Measurements from ENCODE around the gene LDLRAD4. TPM values are rescaled to one million over a fixed set of nuclear protein-coding genes. Genes with fewer than 3 reads are reported as not detected.

Gene LDLRAD4
- total and polyA plus RNA-seq, 12 donors: 3.9 to 64.5 (median 36.0) TPM

DNA sequence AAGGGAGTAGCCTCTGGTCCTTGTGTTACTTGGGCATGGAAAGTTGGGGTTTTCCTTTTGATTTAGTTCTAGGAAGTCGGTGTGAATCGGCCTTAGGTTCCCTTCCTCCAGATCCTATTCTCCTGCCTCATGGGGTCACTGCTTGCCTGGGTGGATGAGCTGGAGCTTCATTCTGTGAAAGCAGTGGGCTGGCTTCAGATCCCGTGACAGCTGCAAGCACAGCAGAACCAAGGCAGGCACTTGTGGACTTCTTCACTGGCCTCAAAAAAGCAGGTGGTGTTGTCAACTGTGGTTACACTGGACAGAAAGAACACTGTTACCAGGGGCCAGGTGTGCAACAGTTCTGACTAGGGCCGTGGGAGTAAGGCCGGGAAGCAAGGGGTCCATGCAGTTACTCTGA is 243.4 kb downstream of the LDLRAD4 start:
- Histone ChIP-seq H3K36me3 (replicated peaks in 1 of 2) (no peaks in the 10 kb centered on the region), H3K4me1 (replicated peaks in 1 of 2) (peaks cover 0 to 22% of the 10 kb centered on the region in 2 donors), H3K27ac (no peak overlapping the region), H3K4me3 (no peak overlapping the region), H3K27me3 (no peaks in the 10 kb centered on the region), H3K9me3 (replicated peaks in 1 of 3) (no peaks in the 10 kb centered on the region)
- TF ChIP-seq, protein P1, sequence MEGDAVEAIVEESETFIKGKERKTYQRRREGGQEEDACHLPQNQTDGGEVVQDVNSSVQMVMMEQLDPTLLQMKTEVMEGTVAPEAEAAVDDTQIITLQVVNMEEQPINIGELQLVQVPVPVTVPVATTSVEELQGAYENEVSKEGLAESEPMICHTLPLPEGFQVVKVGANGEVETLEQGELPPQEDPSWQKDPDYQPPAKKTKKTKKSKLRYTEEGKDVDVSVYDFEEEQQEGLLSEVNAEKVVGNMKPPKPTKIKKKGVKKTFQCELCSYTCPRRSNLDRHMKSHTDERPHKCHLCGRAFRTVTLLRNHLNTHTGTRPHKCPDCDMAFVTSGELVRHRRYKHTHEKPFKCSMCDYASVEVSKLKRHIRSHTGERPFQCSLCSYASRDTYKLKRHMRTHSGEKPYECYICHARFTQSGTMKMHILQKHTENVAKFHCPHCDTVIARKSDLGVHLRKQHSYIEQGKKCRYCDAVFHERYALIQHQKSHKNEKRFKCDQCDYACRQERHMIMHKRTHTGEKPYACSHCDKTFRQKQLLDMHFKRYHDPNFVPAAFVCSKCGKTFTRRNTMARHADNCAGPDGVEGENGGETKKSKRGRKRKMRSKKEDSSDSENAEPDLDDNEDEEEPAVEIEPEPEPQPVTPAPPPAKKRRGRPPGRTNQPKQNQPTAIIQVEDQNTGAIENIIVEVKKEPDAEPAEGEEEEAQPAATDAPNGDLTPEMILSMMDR (IDR thresholded peaks at IDR 0.05): no peak
- TF ChIP-seq POLR2A (IDR thresholded peaks at IDR 0.05): no peak
- 85 to 89% (median 86%) methylated on average over 4 to 5 of the region's 5 CpGs for WGBS, 4 donors
- intact Hi-C loops (cut with DNase I): no loop called here
- DNase-seq: peak in 2 of 7 donors; percentile 42 to 55

DNA sequence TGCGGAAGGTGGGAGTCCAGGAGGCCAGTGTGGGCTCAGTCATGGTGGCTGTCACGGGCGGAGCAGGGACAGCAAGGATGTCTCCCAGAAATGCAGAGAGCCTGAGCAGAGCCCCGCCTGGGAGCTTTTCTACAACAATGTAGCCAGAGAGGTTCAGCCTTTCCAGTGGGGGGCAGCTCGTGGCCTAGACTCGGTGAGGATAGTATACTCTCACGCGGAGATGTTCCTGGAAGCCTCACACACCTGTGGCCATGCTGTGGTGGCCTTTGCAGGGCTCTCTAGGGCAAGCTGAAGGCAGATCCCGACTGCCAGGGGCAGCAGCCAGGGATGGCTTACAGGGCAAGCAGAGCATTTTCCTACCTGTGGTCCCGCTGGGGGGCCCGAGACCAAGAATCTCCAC is 244.1 kb downstream of the LDLRAD4 start:
- intact Hi-C loops (cut with DNase I): no loop called here
- no peaks in the 10 kb centered on the region for H3K9me3 ChIP-seq (replicated peaks in 1 of 3)
- H3K4me3 ChIP-seq: no peak overlapping the region
- H3K36me3 ChIP-seq (replicated peaks in 1 of 2): no peaks in the 10 kb centered on the region
- WGBS, 4 donors: 90 to 100% (median 92%) methylated on average over 4 to 11 of the region's 11 CpGs
- H3K27ac ChIP-seq: no peak overlapping the region
- no peak for TF ChIP-seq POLR2A (IDR thresholded peaks at IDR 0.05)
- TF ChIP-seq, protein P1 (IDR thresholded peaks at IDR 0.05): no peak
- peak in 1 of 7 donors; percentile 42 for DNase-seq
- no peaks in the 10 kb centered on the region for H3K27me3 ChIP-seq
- H3K4me1 ChIP-seq (replicated peaks in 1 of 2): peaks cover 0 to 22% of the 10 kb centered on the region in 2 donors

DNA sequence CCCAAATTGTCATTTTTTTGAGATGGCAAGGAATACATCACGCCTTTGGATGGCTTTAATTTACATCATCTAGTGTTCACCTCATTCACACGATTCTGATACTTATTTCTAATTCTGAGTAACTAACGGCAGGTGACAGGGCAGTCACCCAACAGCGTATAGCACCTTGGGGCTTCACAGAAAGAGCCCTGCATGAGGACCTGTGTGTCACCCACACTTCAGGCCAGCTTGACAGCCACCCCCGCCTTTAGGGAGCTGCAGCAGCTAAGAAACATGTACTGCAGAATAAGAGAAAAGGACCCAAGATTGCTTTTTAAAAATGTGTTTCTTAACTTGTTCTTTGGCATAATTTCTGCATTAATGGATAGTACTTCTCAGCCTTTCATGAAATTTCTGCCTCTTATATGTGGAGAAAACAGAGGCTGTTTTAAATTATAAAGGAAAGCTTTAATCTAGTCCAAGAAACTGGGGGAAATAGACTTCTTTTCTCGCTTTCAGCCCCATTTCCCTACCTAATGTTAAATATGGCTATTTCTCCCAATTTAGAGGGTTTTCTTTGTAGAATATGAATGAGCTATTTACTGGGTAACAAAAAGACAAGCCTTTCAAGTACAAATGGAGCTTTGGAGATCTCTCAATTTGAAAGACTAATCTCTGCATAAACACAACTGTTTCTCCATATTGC is 245.1 kb downstream of the LDLRAD4 start:
- Histone ChIP-seq H3K27me3 (no peaks in the 10 kb centered on the region), H3K4me3 (no peak overlapping the region), H3K27ac (peak overlapping the region in 1 of 5 donors; percentile 57), H3K36me3 (replicated peaks in 1 of 2) (no peaks in the 10 kb centered on the region), H3K9me3 (replicated peaks in 1 of 3) (no peaks in the 10 kb centered on the region), H3K4me1 (replicated peaks in 1 of 2) (peaks cover 0 to 22% of the 10 kb centered on the region in 2 donors)
- intact Hi-C loops (cut with DNase I): no loop called here
- TF ChIP-seq POLR2A (IDR thresholded peaks at IDR 0.05): no peak
- TF ChIP-seq, protein P1 (IDR thresholded peaks at IDR 0.05): no peak
- peak in 1 of 7 donors; percentile 29 for DNase-seq
- 87 to 92% (median 89%) methylated on average over 6 of the region's 6 CpGs for WGBS, 4 donors

DNA sequence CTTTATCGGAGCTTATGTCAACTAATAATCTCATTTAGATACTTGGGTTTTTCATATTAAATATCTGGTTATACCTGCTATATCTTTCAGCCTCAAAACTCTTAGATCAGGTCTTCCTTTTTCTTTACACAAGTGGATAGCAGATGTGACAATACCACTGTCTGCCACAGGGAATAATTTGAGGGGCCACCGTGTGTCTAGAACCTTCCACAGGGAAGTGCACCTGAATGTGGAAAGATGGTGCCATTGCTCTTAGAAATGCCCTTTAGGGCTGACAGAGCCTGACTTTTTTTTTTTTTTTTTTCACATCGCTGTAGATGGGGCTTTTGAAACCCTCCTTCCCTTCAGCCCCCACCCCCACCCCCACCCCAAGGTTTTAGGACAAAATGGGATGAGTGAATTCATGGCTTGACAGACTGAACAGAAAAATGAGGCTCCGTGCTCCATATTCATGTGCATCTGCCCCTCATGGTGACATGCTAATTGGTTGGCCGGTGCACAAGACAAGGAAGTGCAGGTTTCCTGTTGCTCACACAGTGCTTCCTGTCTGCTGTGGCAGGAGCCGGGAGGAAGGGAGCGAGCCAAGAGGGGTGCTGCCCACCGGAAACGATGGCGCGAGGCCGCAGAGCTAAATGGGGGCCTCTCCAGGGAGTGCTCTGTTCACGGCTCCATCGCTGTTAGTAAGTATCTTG is 246.0 kb downstream of the LDLRAD4 start:
- Histone ChIP-seq H3K27ac (peak overlapping the region in 3 of 5 donors; percentile 26 to 76 (median 57)), H3K27me3 (no peaks in the 10 kb centered on the region), H3K4me3 (no peak overlapping the region), H3K9me3 (replicated peaks in 1 of 3) (no peaks in the 10 kb centered on the region), H3K36me3 (replicated peaks in 1 of 2) (no peaks in the 10 kb centered on the region), H3K4me1 (replicated peaks in 1 of 2) (peaks cover 0 to 22% of the 10 kb centered on the region in 2 donors)
- intact Hi-C loops (cut with DNase I): no loop called here
- TF ChIP-seq POLR2A (IDR thresholded peaks at IDR 0.05): no peak
- TF ChIP-seq, protein P1 (IDR thresholded peaks at IDR 0.05): no peak
- 65 to 77% (median 68%) methylated on average over 7 to 14 of the region's 14 CpGs for WGBS, 4 donors
- peak in 6 of 7 donors; percentile 44 to 77 (median 57) for DNase-seq
